Ascending aorta (tissue), 2 donors: ENCODE results near the gene CENPC. TPM values are rescaled to one million over a fixed set of nuclear protein-coding genes. Genes with fewer than 3 reads are reported as not detected.

Experiments
- DNase-seq, 2 donors: peaks; one replicate each; pipeline ENCODE4 v3.0.0-alpha.2; 2019; ENCODE audit warnings: low spot score in 2 of 2
- H3K27ac ChIP-seq, 2 donors: fragments of 200-600 bp; sonication (generic); one replicate each; pipeline ENCODE4 v1.5.1; 2016 to 2017; ENCODE audit warnings: mild to moderate bottlenecking in 1 of 2
- H3K27me3 ChIP-seq: fragments of 200-600 bp; sonication (generic); one replicate; pipeline ENCODE4 v1.5.1; 2017
- H3K36me3 ChIP-seq, 2 donors: fragments of 200-600 bp; sonication (generic); one replicate each; pipeline ENCODE4 v1.5.1; 2016
- H3K4me1 ChIP-seq, 2 donors: fragments of 200-600 bp; sonication (generic); one replicate each; pipeline ENCODE4 v1.5.1; 2016 to 2017; ENCODE audit warnings: mild to moderate bottlenecking in 1 of 2
- H3K4me3 ChIP-seq, 2 donors: fragments of 200-600 bp; sonication (generic); one replicate each; pipeline ENCODE4 v1.5.1; 2016 to 2017; ENCODE audit warnings: mild to moderate bottlenecking in 1 of 2
- H3K9me3 ChIP-seq, 2 donors: fragments of 200-600 bp; sonication (generic); one replicate each; pipeline ENCODE4 v1.5.1; 2016
- CTCF ChIP-seq, 3 experiments: fragments of 200-600 bp in 2 of 3; fragments of 450-650 bp in 1 of 3; sonication (generic) in 2 of 3; IDR thresholded peaks; one replicate each; pipeline ENCODE4 v1.5.1; 2016 to 2019; ENCODE audit warnings: antibody characterized with exemption in 3 of 3, mild to moderate bottlenecking in 1 of 3, moderate library complexity in 1 of 3
- intact Hi-C: fragments of 100-400 bp; cut with DNase I; formaldehyde crosslinking; loops from one replicate; pipeline ENCODE4 v1.15.1; 2023
- total RNA-seq: library from RNA; depleted of rRNA; stranded (reverse); fragments of >200 nt; gene quantifications from one replicate; pipeline ENCODE4 v1.1.0, GENCODE V29; 2016

The CENPC gene
- total RNA-seq, 1 donor from 2014 or later, result 5.7 TPM

GRCh38 chr4:67428819-67429218, 116.5 kb downstream of the CENPC start:
- intact Hi-C loops, result no loop called here
- no peak for DNase-seq
- H3K27ac ChIP-seq, result no peak overlapping the region
- TF ChIP-seq CTCF (IDR thresholded peaks at IDR 0.05), result no peak
- H3K36me3 ChIP-seq, result peaks cover 0 to 3% of the 10 kb centered on the region in 2 donors
- H3K9me3 ChIP-seq, result no peaks in the 10 kb centered on the region
- no peaks in the 10 kb centered on the region for H3K27me3 ChIP-seq
- H3K4me1 ChIP-seq, result no peaks in the 10 kb centered on the region
- no peak overlapping the region for H3K4me3 ChIP-seq

Other genes with a start within 250 kb of the CENPC start
- not detected for gene STAP1, start 13.2 kb upstream of the CENPC start, total RNA-seq
- 5.1 TPM for gene UBA6, start 155.7 kb upstream of the CENPC start, total RNA-seq
- not detected for gene GNRHR, start 208.9 kb upstream of the CENPC start, total RNA-seq